Pulmonary artery endothelial cell (primary cell): ENCODE measurements around the gene PCLAF. TPM values are rescaled to one million over a fixed set of nuclear protein-coding genes. Genes with fewer than 3 reads are reported as not detected.

Experiments used
- DNase-seq: peaks from one replicate; pipeline ENCODE4 v3.0.0-alpha.2; 2011; ENCODE audit warnings: low read depth, low spot score
- total RNA-seq: library from RNA; depleted of rRNA; stranded (reverse); fragments of >200 nt; gene quantifications from 2 replicates; pipeline ENCODE4 v1.2.3, GENCODE V29; 2014

PCLAF gene
- total RNA-seq, 1 donor from 2014 or later: 37.7 TPM

GRCh38 chr15:64324165-64324877, 56.9 kb downstream of the PCLAF start:
- DNase-seq: no peak

- DNase-seq: no peak
These were observed 66.0 kb downstream of the PCLAF start for GRCh38 chr15:64315216-64315615.

DNA sequence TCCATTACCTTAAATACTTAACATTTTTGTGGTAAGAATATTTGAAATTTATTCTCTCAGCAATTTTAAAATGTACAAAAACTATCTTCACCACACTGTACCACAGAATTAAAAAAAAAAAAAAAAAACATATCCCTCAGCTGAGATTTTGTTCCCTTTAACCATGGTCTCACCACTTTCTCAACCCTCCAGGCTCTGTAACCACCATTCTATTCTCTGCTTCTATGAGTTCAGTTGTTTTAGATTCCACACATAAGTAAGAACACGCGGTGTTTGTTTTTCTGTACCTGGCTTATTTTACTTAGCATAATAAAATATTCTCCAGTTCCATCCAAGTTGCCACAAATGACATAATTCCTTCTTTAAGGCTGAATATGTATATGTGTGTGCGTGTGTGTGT, 66.8 kb downstream of the PCLAF start:
- no peak for DNase-seq

Other genes with a start within 250 kb of the PCLAF start
- 1.3 and 3.6 TPM in 2 replicates for gene SNX22, start 229.7 kb downstream of the PCLAF start, total RNA-seq
- gene PPIB, start 218.4 kb downstream of the PCLAF start, total RNA-seq: 928 and 1,026 TPM in 2 replicates
- 21.2 and 35.3 TPM in 2 replicates for gene CSNK1G1, start 25.3 kb downstream of the PCLAF start, total RNA-seq
- gene TRIP4, start 6.4 kb upstream of the PCLAF start, total RNA-seq: 12.1 and 14.5 TPM in 2 replicates
- 21.7 and 30.8 TPM in 2 replicates for gene ZNF609, start 79.1 kb upstream of the PCLAF start, total RNA-seq